H9 (cell line): ENCODE results near the gene KLRC4. TPM values are rescaled to one million over a fixed set of nuclear protein-coding genes. Genes with fewer than 3 reads are reported as not detected.
A peak's percentile ranks its signal among the peaks of the same experiment; 100 is the strongest.

Experiments
- DNase-seq: peaks from one replicate; pipeline ENCODE4 v3.0.0-alpha.2; 2017
- H2AFZ ChIP-seq: one replicate; pipeline ENCODE4 v1.6.1; 2013; ENCODE audit warnings: mild to moderate bottlenecking, low read length, control low read depth, moderate library complexity
- H2AK5ac ChIP-seq: 2 replicates; pipeline ENCODE4 v1.6.1; 2013; ENCODE audit warnings: low read length, control low read depth, mixed read lengths; ENCODE audit not compliant: insufficient read length
- H2BK120ac ChIP-seq: one replicate; pipeline ENCODE4 v1.6.1; 2013; ENCODE audit warnings: low read depth, mild to moderate bottlenecking, low read length, control low read depth, inconsistent platforms; ENCODE audit not compliant: poor library complexity, severe bottlenecking
- H2BK12ac ChIP-seq: 2 replicates; pipeline ENCODE4 v1.6.1; 2013; ENCODE audit warnings: low read length, control low read depth, mixed read lengths, low read depth; ENCODE audit not compliant: insufficient read length
- H2BK15ac ChIP-seq: 2 replicates; pipeline ENCODE4 v1.6.1; 2013; ENCODE audit warnings: low read depth, low read length, control low read depth
- H2BK20ac ChIP-seq: one replicate; pipeline ENCODE4 v1.6.1; 2013; ENCODE audit warnings: low read depth, mild to moderate bottlenecking, low read length, control low read depth, inconsistent platforms; ENCODE audit not compliant: poor library complexity, severe bottlenecking
- H2BK5ac ChIP-seq: 2 replicates; pipeline ENCODE4 v1.6.1; 2013; ENCODE audit warnings: low read length, control low read depth, mixed read lengths; ENCODE audit not compliant: insufficient read length
- H3K14ac ChIP-seq: 2 replicates; pipeline ENCODE4 v1.6.1; 2013; ENCODE audit warnings: low read length, control low read depth; ENCODE audit not compliant: insufficient read depth
- H3K18ac ChIP-seq: 2 replicates; pipeline ENCODE4 v1.6.1; 2013; ENCODE audit warnings: low read depth, mild to moderate bottlenecking, mixed read lengths, low read length, control low read depth; ENCODE audit not compliant: insufficient read length
- H3K23ac ChIP-seq: 2 replicates; pipeline ENCODE4 v1.6.1; 2013; ENCODE audit warnings: low read length, control low read depth, mixed read lengths, low read depth; ENCODE audit not compliant: insufficient read length
- H3K23me2 ChIP-seq: 2 replicates; pipeline ENCODE4 v1.6.1; 2013; ENCODE audit warnings: low read depth, mild to moderate bottlenecking, mixed read lengths, low read length, control low read depth; ENCODE audit not compliant: insufficient read length, poor library complexity, severe bottlenecking
- H3K27ac ChIP-seq: 2 replicates; pipeline ENCODE4 v1.5.1; 2013; ENCODE audit warnings: low read length, control low read depth, mixed read lengths, low read depth; ENCODE audit not compliant: insufficient read length
- H3K27me3 ChIP-seq: 2 replicates; pipeline ENCODE4 v1.6.1; 2013; ENCODE audit warnings: low read length, control low read depth, inconsistent platforms; ENCODE audit not compliant: insufficient read depth
- H3K4ac ChIP-seq: 2 replicates; pipeline ENCODE4 v1.6.1; 2013; ENCODE audit warnings: low read depth, mild to moderate bottlenecking, control low read depth, inconsistent platforms, low read length, moderate library complexity
- H3K4me1 ChIP-seq: 2 replicates; pipeline ENCODE4 v1.6.1; 2013; ENCODE audit warnings: low read length, control low read depth, inconsistent platforms; ENCODE audit not compliant: insufficient read depth
- H3K4me2 ChIP-seq: 2 replicates; pipeline ENCODE4 v1.6.1; 2013; ENCODE audit warnings: low read length, control low read depth, mixed read lengths; ENCODE audit not compliant: insufficient read length, insufficient read depth
- H3K56ac ChIP-seq: 2 replicates; pipeline ENCODE4 v1.6.1; 2013; ENCODE audit warnings: low read depth, mild to moderate bottlenecking, mixed read lengths, low read length, control low read depth; ENCODE audit not compliant: insufficient read length
- H3K79me1 ChIP-seq: 2 replicates; pipeline ENCODE4 v1.6.1; 2013; ENCODE audit warnings: low read depth, mild to moderate bottlenecking, moderate library complexity, low read length, control low read depth, inconsistent platforms; ENCODE audit not compliant: insufficient read depth, poor library complexity, severe bottlenecking
- H3K79me2 ChIP-seq: 2 replicates; pipeline ENCODE4 v1.6.1; 2013; ENCODE audit warnings: low read length, control low read depth, inconsistent platforms; ENCODE audit not compliant: insufficient read depth
- H3K9ac ChIP-seq: 2 replicates; pipeline ENCODE4 v1.6.1; 2013; ENCODE audit warnings: low read length, control low read depth, mixed read lengths; ENCODE audit not compliant: insufficient read length; ENCODE audit errors: extremely low read depth
- H3K9me3 ChIP-seq: one replicate; pipeline ENCODE4 v1.6.1; 2013; ENCODE audit warnings: low read depth, low read length, inconsistent platforms; ENCODE audit not compliant: control insufficient read depth
- H3T11ph ChIP-seq: one replicate; pipeline ENCODE4 v1.6.1; 2013; ENCODE audit warnings: mild to moderate bottlenecking, low read length, control low read depth, inconsistent platforms
- H4K20me1 ChIP-seq: one replicate; pipeline ENCODE4 v1.6.1; 2013; ENCODE audit not compliant: control insufficient read depth, insufficient read length, insufficient read depth
- H4K5ac ChIP-seq: 2 replicates; pipeline ENCODE4 v1.6.1; 2013; ENCODE audit warnings: low read depth, mild to moderate bottlenecking, mixed read lengths, low read length, control low read depth; ENCODE audit not compliant: insufficient read length
- H4K8ac ChIP-seq: replicated peaks from 2 replicates; pipeline ENCODE4 v1.6.1; 2013; ENCODE audit warnings: low read length, control low read depth, mixed read lengths, low read depth; ENCODE audit not compliant: insufficient read length
- H4K91ac ChIP-seq: 2 replicates; pipeline ENCODE4 v1.6.1; 2013; ENCODE audit warnings: low read depth, mild to moderate bottlenecking, moderate library complexity, mixed read lengths, low read length, control low read depth; ENCODE audit not compliant: insufficient read length
- H3K27ac Mint-ChIP-seq, 3 experiments: 2 replicates in 2 of 3; 3 replicates in 1 of 3; pipeline ENCODE4 v1.8.0; 2020 to 2021; ENCODE audit warnings: mixed read lengths in 3 of 3, mild to moderate bottlenecking in 1 of 3, moderate library complexity in 1 of 3
- H3K27me3 Mint-ChIP-seq: 2 replicates; pipeline ENCODE4 v1.8.0; 2021; ENCODE audit warnings: low read depth, mild to moderate bottlenecking, moderate library complexity, mixed read lengths
- H3K36me3 Mint-ChIP-seq, 3 experiments: 2 replicates in 2 of 3; 3 replicates in 1 of 3; pipeline ENCODE4 v1.8.0; 2020 to 2021; ENCODE audit warnings: low read depth in 3 of 3, mixed read lengths in 3 of 3; ENCODE audit not compliant: insufficient read depth in 1 of 3
- H3K4me1 Mint-ChIP-seq, 2 experiments: 2 replicates each; pipeline ENCODE4 v1.8.0; 2020; ENCODE audit warnings: mixed read lengths in 2 of 2
- H3K4me3 Mint-ChIP-seq, 2 experiments: 2 replicates in 1 of 2; 3 replicates in 1 of 2; pipeline ENCODE4 v1.8.0; 2020 to 2021; ENCODE audit warnings: mild to moderate bottlenecking in 2 of 2, mixed read lengths in 2 of 2, moderate library complexity in 1 of 2
- H3K9me3 Mint-ChIP-seq, 2 experiments: 2 replicates in 1 of 2; 3 replicates in 1 of 2; pipeline ENCODE4 v1.8.0; 2020; ENCODE audit warnings: mild to moderate bottlenecking in 2 of 2, mixed read lengths in 2 of 2, moderate library complexity in 1 of 2
- WGBS: extraction: QIAGEN DNeasy Blood & Tissue Kit; methylation state at CpG from one replicate; pipeline ENCODE4 v1.1.7; 2013; ENCODE audit warnings: missing lambda C conversion rate, low lambda C conversion rate, mixed read lengths; ENCODE audit not compliant: insufficient read length; ENCODE audit errors: extremely low coverage; 5-methylcytosine and 5-hydroxymethylcytosine counted together
- total RNA-seq: library from RNA; stranded (reverse); gene quantifications from 2 replicates; pipeline ENCODE4 v1.2.1, GENCODE V29; 2021
- TF ChIP-seq, protein P1 (sequence below): fragments of 200-600 bp; sonication (generic); conservative IDR thresholded peaks from 3 replicates; pipeline ENCODE4 v1.8.0; 2021; ENCODE audit warnings: antibody characterized with exemption, mild to moderate bottlenecking

Gene KLRC4
- total RNA-seq, 1 experiment from 2014 or later = not detected

DNA sequence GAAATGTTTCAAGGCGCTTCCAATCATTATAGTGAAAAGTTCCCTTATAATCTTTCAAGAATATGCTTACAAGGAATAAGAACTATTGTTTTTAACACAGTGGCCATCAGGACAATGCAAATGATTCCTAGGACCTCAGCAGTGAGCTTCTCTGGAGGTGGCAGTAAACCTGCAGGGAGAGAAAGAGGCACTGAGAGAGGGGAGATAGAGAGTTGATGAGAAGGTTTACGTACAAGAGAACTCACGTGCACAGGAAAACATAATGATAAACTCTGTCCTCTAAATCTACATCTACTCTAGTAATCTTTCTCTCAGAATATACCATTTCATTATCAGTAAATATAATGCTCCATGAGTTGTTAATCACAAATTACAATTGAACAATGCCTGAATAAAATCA is 715 bp downstream of the KLRC4 start:
- no peaks in the 10 kb centered on the region for H3K79me2 ChIP-seq
- H3K4me1 Mint-ChIP-seq = peaks cover 10 to 15% of the 10 kb centered on the region in 2 experiments
- H2BK120ac ChIP-seq = no peak overlapping the region
- no peaks in the 10 kb centered on the region for H3K36me3 Mint-ChIP-seq
- H3K27ac ChIP-seq = no peak overlapping the region
- peak overlapping the region in 1 of 3 experiments; percentile 38; a peak in 1 of 7 replicates for H3K27ac Mint-ChIP-seq
- no peaks in the 10 kb centered on the region for H3K27me3 ChIP-seq
- H2AK5ac ChIP-seq = no peak overlapping the region
- no peaks in the 10 kb centered on the region for H3K9me3 ChIP-seq
- H3K14ac ChIP-seq = no peak overlapping the region
- no peak for DNase-seq
- H3K9ac ChIP-seq = no peak overlapping the region
- no peaks in the 10 kb centered on the region for H4K20me1 ChIP-seq
- H3K56ac ChIP-seq = no peak overlapping the region
- H2BK5ac ChIP-seq = no peak overlapping the region
- no peak overlapping the region for H2AFZ ChIP-seq
- no peak overlapping the region for H4K91ac ChIP-seq
- no peaks in the 10 kb centered on the region for H3K27me3 Mint-ChIP-seq
- no peak overlapping the region for H2BK12ac ChIP-seq
- H2BK20ac ChIP-seq = no peak overlapping the region
- no peaks in the 10 kb centered on the region; a peak in 1 of 5 replicates for H3K9me3 Mint-ChIP-seq
- H3K4me1 ChIP-seq = no peaks in the 10 kb centered on the region
- H3K4me3 Mint-ChIP-seq = no peak overlapping the region
- no peak overlapping the region for H3K23ac ChIP-seq
- H3K18ac ChIP-seq = no peak overlapping the region
- no peaks in the 10 kb centered on the region for H3K23me2 ChIP-seq
- no peak overlapping the region for H3K4ac ChIP-seq
- no peak overlapping the region for H3T11ph ChIP-seq
- no peak overlapping the region for H4K8ac ChIP-seq
- no peak overlapping the region for H2BK15ac ChIP-seq
- no peak overlapping the region for H3K4me2 ChIP-seq
- no CpG with 5 or more reads among the region's 3 CpGs for WGBS
- no peaks in the 10 kb centered on the region for H3K79me1 ChIP-seq
- no peak overlapping the region for H4K5ac ChIP-seq
- TF ChIP-seq, protein P1, sequence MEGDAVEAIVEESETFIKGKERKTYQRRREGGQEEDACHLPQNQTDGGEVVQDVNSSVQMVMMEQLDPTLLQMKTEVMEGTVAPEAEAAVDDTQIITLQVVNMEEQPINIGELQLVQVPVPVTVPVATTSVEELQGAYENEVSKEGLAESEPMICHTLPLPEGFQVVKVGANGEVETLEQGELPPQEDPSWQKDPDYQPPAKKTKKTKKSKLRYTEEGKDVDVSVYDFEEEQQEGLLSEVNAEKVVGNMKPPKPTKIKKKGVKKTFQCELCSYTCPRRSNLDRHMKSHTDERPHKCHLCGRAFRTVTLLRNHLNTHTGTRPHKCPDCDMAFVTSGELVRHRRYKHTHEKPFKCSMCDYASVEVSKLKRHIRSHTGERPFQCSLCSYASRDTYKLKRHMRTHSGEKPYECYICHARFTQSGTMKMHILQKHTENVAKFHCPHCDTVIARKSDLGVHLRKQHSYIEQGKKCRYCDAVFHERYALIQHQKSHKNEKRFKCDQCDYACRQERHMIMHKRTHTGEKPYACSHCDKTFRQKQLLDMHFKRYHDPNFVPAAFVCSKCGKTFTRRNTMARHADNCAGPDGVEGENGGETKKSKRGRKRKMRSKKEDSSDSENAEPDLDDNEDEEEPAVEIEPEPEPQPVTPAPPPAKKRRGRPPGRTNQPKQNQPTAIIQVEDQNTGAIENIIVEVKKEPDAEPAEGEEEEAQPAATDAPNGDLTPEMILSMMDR = no peak
